ENCODE measurements around the gene MYO1B.

MYO1B gene

GRCh38 chr2:191218292-191218898 is 26.8 kb upstream of the MYO1B start:
- no peak for TF ChIP-seq EZH2 (IDR thresholded peaks at IDR 0.05; ENCODE audit: borderline replicate concordance, low read length)
- TF ChIP-seq CTCF (IDR thresholded peaks at IDR 0.05; ENCODE audit: low read length) = peak; percentile 75
- Histone ChIP-seq H3K9me2 (ENCODE audit: low read depth, low read length) (no peaks in the 10 kb centered on the region), H3K4me3 (ENCODE audit: low read depth, low read length, poor library complexity, severe bottlenecking) (no peak overlapping the region), H2AFZ (ENCODE audit: low read length) (no peak overlapping the region), H3K36me3 (ENCODE audit: insufficient read depth, low read length) (no peaks in the 10 kb centered on the region), H3K79me2 (ENCODE audit: insufficient read depth, low read length) (no peaks in the 10 kb centered on the region), H3K4me1 (ENCODE audit: insufficient read depth, low read length, severe bottlenecking) (no peaks in the 10 kb centered on the region), H3K9me3 (ENCODE audit: low read length) (no peaks in the 10 kb centered on the region), H3F3A (ENCODE audit: insufficient read depth, low read length) (no peaks in the 10 kb centered on the region), H4K20me1 (ENCODE audit: insufficient read depth, low read length) (no peaks in the 10 kb centered on the region), H3K27ac (ENCODE audit: low read depth, low read length, poor library complexity, severe bottlenecking) (no peak overlapping the region), H3K4me2 (ENCODE audit: low read length) (no peak overlapping the region), H3K27me3 (ENCODE audit: insufficient read depth, low read length) (no peaks in the 10 kb centered on the region), H3K9ac (ENCODE audit: low read length) (no peak overlapping the region)

DNA sequence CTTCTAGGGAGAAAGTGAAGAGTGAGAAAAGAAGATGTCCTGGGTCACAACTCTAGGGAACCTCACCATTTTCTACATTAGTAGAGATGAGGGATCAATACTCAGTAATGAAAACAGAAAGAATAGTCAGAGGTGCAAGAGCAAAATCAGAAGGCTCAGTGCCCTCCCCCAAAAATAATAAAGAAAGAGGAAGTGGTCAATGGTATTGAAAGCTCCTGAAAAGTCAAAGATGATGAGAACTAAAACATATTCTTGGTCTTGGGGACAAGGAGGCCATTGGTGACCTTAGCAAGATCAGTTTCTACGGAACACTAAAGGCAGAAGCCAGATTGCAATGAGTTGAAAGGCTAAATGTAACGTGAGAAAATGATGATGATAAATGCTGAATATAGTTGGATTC is 24.5 kb upstream of the MYO1B start:
- Histone ChIP-seq H4K20me1 (ENCODE audit: insufficient read depth, low read length) (no peaks in the 10 kb centered on the region), H2AFZ (ENCODE audit: low read length) (no peak overlapping the region), H3K36me3 (ENCODE audit: insufficient read depth, low read length) (no peaks in the 10 kb centered on the region), H3K27me3 (ENCODE audit: insufficient read depth, low read length) (no peaks in the 10 kb centered on the region), H3F3A (ENCODE audit: insufficient read depth, low read length) (no peaks in the 10 kb centered on the region), H3K9ac (ENCODE audit: low read length) (no peak overlapping the region), H3K4me1 (ENCODE audit: insufficient read depth, low read length, severe bottlenecking) (no peaks in the 10 kb centered on the region), H3K79me2 (ENCODE audit: insufficient read depth, low read length) (no peaks in the 10 kb centered on the region), H3K4me2 (ENCODE audit: low read length) (no peak overlapping the region), H3K27ac (ENCODE audit: low read depth, low read length, poor library complexity, severe bottlenecking) (no peak overlapping the region), H3K4me3 (ENCODE audit: low read depth, low read length, poor library complexity, severe bottlenecking) (no peak overlapping the region), H3K9me3 (ENCODE audit: low read length) (no peaks in the 10 kb centered on the region), H3K9me2 (ENCODE audit: low read depth, low read length) (no peaks in the 10 kb centered on the region)
- no peak for TF ChIP-seq EZH2 (IDR thresholded peaks at IDR 0.05; ENCODE audit: borderline replicate concordance, low read length)
- TF ChIP-seq CTCF (IDR thresholded peaks at IDR 0.05; ENCODE audit: low read length) = no peak

GRCh38 chr2:191221666-191222065 is 23.5 kb upstream of the MYO1B start:
- Histone ChIP-seq H3K4me1 (ENCODE audit: insufficient read depth, low read length, severe bottlenecking) (no peaks in the 10 kb centered on the region), H3K27ac (ENCODE audit: low read depth, low read length, poor library complexity, severe bottlenecking) (no peak overlapping the region)

More at GRCh38 chr2:191221666-191222065, 23.5 kb upstream of the MYO1B start:
- H3F3A ChIP-seq (ENCODE audit: insufficient read depth, low read length) = no peaks in the 10 kb centered on the region
- no peaks in the 10 kb centered on the region for H3K9me3 ChIP-seq (ENCODE audit: low read length)
- H3K79me2 ChIP-seq (ENCODE audit: insufficient read depth, low read length) = no peaks in the 10 kb centered on the region
- no peaks in the 10 kb centered on the region for H3K36me3 ChIP-seq (ENCODE audit: insufficient read depth, low read length)
- TF ChIP-seq EZH2 (IDR thresholded peaks at IDR 0.05; ENCODE audit: borderline replicate concordance, low read length) (no peak), CTCF (IDR thresholded peaks at IDR 0.05; ENCODE audit: low read length) (no peak)
- H4K20me1 ChIP-seq (ENCODE audit: insufficient read depth, low read length) = no peaks in the 10 kb centered on the region
- no peaks in the 10 kb centered on the region for H3K9me2 ChIP-seq (ENCODE audit: low read depth, low read length)
- H3K27me3 ChIP-seq (ENCODE audit: insufficient read depth, low read length) = no peaks in the 10 kb centered on the region
- no peak overlapping the region for H3K4me2 ChIP-seq (ENCODE audit: low read length)
- no peak overlapping the region for H2AFZ ChIP-seq (ENCODE audit: low read length)
- no peak overlapping the region for H3K4me3 ChIP-seq (ENCODE audit: low read depth, low read length, poor library complexity, severe bottlenecking)
- no peak overlapping the region for H3K9ac ChIP-seq (ENCODE audit: low read length)
